Measurements from ENCODE around the gene PRR7. TPM values are rescaled to one million over a fixed set of nuclear protein-coding genes. Genes with fewer than 3 reads are reported as not detected.
A peak's percentile ranks its signal among the peaks of the same experiment; 100 is the strongest.

Gene PRR7
- total and polyA plus RNA-seq, 2 experiments from 2014 or later, result 7.6 to 9.7 TPM

- TF ChIP-seq EZH2phosphoT487 (IDR thresholded peaks at IDR 0.05; ENCODE audit: unreplicated experiment), result no peak
- no peak for TF ChIP-seq ZNF462 (CRISPR knock-in tag; IDR thresholded peaks at IDR 0.05)
- TF ChIP-seq REST (IDR thresholded peaks at IDR 0.05; ENCODE audit: unreplicated experiment), result no peak
- TF ChIP-seq ZNF114 (CRISPR knock-in tag; IDR thresholded peaks at IDR 0.05), result no peak
- TF ChIP-seq JUNB (IDR thresholded peaks at IDR 0.05; ENCODE audit: unreplicated experiment), result no peak
- no peak for TF ChIP-seq CREB1 (CRISPR knock-in tag; IDR thresholded peaks at IDR 0.05; ENCODE audit: low read depth)
- Histone ChIP-seq H3K4me3 (peak overlapping the region; percentile 80; the same call in 1 of the 2 replicates), H3K36me3 (ENCODE audit: insufficient read depth) (no peaks in the 10 kb centered on the region), H4K20me1 (replicated peaks; ENCODE audit: insufficient read depth) (peaks cover 8% of the 10 kb centered on the region; the same call in 1 of the 2 replicates), H3K4me1 (ENCODE audit: insufficient read depth) (peaks cover 27% of the 10 kb centered on the region), H3K9me2 (ENCODE audit: insufficient read depth) (no peaks in the 10 kb centered on the region), H3K4me2 (peak overlapping the region; percentile 88), H3K27ac (ENCODE audit: low read depth) (no peak overlapping the region), H3F3A (replicated peaks; ENCODE audit: low read depth) (peaks cover 35% of the 10 kb centered on the region), H3K27me3 (ENCODE audit: insufficient read depth) (peaks cover 49% of the 10 kb centered on the region), H3K79me2 (replicated peaks; ENCODE audit: insufficient read depth) (no peaks in the 10 kb centered on the region), H2AFZ (no peak overlapping the region)
- ATAC-seq, result no peak
- H3K9me3 Mint-ChIP-seq, result peaks cover 3% of the 10 kb centered on the region; the same call in 1 of the 3 replicates
- H3K27me3 Mint-ChIP-seq (ENCODE audit: insufficient read depth, low read depth, poor library complexity), result peaks cover 48% of the 10 kb centered on the region
- H3K27ac Mint-ChIP-seq, result no peak overlapping the region
- peaks cover 44% of the 10 kb centered on the region for H3K4me1 Mint-ChIP-seq
- DNase-seq (ENCODE audit: low spot score), result no peak
- peaks cover 12% of the 10 kb centered on the region; the same call in 1 of the 3 replicates for H3K36me3 Mint-ChIP-seq (ENCODE audit: low read depth)
- H3K4me3 Mint-ChIP-seq, result peak overlapping the region; percentile 71
Measured at GRCh38 chr5:177448244-177448950, 1.8 kb downstream of the PRR7 start.

Measured in GM23338 (cell line).